ENCODE measurements around the gene NINJ2.
A peak's percentile ranks its signal among the peaks of the same experiment; 100 is the strongest.
"Not testable (repeated sequence)": the region's sequence is repeated elsewhere in the genome, so short reads cannot be mapped to it uniquely, and the experiment has no call there.

Gene NINJ2

GRCh38 chr12:642633-643474 lies 20.4 kb downstream of the NINJ2 start:
- peak in 42 of 51 donors; percentile 18 to 77 (median 48) for DNase-seq

GRCh38 chr12:641321-641720 lies 21.9 kb downstream of the NINJ2 start:
- DNase-seq, result not testable (repeated sequence)

DNA sequence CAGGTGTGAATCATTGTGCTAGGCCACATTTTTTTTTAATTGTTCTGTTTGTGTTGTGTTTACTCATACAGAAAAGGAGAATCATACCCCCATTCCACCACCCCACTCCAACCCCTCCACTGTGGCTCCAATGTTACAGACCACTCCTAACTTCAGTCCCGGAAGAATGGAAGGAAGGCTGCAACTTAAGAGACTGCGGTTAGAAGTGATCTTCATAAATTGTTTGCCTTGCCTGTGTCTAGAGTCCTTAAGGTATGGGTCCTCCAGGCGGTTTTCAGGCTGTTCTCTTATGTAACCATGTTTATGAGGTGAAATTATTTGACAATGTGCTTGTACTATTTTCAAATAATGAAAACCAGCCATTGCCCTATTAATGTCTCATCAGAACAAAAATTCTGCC lies 22.5 kb downstream of the NINJ2 start:
- DNase-seq, result no peak

DNA sequence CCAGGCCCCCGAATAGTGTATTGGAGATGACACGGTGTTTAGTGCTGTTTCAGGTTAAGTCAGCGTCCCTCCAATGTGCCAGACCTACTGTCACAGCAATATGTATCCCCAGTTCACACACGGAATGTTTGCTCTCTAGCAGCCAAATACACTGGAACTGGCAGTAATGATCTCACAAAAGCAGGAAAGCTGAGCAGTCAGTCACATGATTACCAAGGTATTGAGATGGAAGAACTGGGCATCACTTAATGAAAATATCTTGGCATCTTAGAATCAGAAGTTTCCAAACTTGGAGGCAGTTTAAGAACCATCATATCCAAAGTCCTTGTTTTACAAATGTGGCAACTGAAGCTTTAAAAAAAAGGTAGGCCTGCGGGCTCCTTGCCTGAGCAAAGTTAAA lies 23.3 kb downstream of the NINJ2 start:
- peak in 1 of 51 donors; percentile 70 for DNase-seq

DNA sequence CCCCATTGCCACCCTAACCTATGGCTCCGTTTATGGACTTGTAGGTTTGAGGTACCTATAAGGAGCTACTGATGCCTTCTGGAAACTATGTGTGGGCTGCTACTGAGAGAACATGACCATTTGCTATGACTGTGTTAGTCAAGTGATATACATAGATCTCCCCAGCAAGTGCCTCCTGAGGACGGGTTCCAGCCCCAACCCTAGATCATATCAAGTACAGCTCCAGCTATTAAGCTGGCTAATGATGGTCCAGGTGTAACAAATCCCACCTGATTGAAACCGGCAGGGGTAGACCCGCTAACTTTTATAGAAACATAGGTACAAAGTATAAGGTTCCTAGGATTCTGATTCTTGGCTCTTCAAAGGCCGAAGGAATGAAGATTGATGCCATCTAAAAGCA lies 23.7 kb downstream of the NINJ2 start:
- no peak for DNase-seq

DNA sequence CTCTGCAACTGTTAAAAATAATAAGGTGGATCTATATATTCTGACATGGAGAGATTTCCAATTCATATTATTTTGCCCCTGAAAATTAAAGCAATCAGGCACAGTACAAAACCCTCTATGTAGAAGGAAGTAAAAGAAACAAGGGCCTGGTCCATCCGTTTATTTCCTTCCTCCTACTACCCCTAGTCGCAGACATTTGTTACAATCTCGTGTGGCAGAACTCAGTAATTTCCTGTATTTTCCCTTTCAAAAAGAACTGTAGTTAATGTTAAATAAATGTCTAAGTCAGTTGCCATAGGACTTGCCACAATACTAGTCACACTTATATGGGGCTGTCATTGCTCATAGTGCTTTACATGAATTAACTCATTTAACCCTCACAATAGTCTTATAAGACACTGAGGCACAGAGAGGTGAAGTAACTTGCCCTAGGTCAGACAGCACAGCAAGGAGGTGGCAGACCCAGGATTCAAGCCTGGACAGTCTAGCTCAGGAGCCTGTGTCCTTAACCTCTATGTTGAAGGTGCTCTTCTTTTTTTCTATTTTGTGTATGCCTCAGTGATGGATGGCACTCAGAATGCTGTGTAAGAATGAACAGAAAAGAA lies 24.2 kb downstream of the NINJ2 start:
- no peak for DNase-seq

DNA sequence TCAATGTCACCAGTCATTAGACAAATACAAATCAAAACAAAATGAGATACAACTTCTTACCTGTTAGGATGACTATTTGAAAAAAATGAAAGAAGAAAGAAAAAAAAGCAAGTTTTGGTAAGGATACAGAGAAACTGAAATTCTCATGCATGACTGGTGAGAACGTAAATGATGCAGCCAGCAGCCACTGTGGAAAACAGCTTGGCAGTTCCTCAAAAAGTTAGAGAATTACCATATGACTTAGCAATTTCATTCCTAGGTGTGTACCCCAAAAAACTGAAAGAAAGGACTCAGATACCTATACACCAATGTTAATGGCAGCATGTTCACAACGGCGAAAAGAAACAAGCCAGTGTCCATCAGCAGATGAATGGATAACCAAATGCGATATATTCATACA lies 26.6 kb downstream of the NINJ2 start:
- no peak for DNase-seq

- no peak for DNase-seq
These were observed 29.5 kb downstream of the NINJ2 start for GRCh38 chr12:633731-634130.

DNA sequence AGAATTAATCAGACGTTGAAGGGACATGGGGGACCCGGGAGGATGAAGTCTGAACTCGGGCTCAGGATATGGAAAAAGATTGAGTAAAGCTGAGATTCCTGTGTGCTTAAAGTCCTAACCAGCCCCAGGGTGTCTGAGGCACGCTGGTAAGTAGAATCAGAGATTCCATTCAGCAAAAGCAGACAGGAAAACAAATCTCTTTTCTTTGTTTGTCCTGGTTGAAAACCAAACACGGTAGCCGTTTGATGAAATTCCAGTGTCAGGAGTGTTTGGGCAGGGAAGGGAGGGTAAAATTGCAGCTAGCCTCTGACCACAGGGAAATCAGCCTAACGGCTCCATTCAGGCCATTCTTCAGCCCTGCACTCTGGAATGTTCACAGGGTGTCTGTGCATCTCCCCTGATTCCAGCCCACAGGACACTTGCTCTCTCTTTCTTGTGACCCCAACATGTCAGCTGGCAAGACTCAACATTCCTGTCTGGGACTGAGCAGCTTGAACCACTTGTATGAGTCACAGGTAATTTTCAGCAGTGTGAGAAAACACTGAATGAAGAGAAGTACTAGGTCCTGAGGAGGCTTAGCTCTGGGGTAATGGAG lies 31.0 kb downstream of the NINJ2 start:
- DNase-seq, result no peak

GRCh38 chr12:630656-631632 lies 32.3 kb downstream of the NINJ2 start:
- peak in 7 of 51 donors; percentile 12 to 42 (median 24) for DNase-seq

DNA sequence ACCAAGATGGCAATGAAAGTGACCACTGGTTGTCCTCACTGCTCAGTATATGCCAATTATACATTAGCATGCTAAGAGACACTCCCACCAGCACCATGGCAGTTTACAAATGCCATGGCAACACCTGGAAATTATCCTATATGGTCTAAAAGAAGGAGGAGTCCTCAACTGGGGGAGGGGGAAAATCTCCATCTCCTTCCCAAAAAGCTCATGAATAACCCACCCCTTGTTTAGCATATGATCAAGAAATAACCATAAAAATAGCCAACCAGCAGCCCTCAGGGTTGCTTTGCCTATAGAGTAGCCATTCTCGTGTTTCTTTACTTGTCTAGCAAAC lies 34.5 kb downstream of the NINJ2 start:
- not testable (repeated sequence) for DNase-seq

DNA sequence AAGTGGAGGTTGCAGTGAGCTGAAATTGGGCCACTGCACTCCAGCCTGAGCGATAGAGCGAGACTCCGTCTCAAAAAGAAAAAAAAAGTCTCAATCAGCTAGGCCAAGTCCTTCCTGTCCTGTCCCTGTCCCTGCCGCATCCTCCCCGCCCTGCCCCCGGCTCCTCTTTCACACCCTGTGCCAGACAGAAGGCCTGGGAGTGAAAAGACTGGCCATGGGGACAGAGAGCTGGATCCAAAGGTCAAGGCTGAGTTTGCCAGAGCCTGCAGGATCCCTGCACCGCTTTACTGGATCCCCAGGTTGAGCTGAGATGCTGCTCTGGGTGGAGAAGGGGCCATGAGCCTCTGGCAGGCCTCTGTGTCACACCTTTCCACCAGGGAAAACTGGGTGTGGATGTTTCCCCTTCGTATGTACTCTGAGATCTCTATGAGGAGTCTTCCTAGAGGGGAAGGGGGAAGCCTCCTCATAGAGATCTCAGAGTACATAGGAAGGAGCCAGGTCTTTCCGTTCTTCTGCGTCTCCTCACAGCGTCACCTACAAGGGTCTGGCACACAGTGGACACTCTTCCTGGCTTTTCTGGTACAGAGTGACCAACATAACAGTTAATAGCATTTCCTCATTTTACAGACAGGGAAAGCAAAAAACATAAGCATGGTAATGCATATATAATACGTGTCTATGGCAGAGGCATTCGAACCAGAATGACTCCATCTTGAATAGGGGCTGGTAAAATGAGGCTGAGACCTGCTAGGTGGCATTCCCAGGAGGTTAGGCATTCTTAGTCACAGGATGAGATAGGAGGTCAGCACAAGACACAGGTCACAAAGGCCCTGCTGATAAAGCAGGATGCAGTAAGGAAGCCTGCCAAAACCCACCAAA lies 35.1 kb downstream of the NINJ2 start:
- no peak for DNase-seq

GRCh38 chr12:627285-627684 lies 36.0 kb downstream of the NINJ2 start:
- no peak for DNase-seq

GRCh38 chr12:625998-626397 lies 37.2 kb downstream of the NINJ2 start:
- DNase-seq, result no peak

GRCh38 chr12:623865-624372 lies 39.3 kb downstream of the NINJ2 start:
- no peak for DNase-seq

DNA sequence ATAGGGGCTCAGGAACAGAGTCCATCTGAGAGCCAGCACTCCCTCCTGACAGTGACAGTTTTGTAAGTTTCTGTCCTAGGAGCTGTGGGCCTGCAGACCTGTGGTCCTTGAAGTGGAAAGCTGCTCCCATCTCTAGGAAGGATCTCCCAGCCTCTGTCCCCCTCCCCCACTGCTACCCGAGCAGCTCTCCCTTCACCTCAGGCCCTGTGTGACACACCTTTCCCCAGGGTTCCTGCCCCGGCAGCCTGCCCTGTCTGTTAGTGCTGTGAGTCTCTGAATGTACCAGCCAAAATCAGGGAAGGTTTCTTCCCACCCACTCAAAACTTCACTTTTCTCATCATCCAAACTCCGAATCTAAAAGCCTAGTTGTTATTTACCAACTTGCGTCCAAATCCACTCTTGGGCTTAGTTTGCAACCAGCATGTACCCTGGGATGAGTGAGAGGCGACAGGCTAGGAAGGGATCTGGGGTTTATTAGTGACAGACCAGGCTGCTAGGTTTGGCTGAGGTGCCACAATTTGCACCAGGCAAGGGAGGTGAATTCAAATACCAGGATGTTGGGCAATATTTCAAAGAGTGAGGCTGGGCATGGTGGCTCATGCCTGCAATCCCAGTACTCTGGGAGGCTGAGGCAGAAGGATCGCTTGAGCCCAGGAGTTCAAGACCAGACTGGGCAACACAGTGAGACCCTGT lies 39.9 kb downstream of the NINJ2 start:
- no peak for DNase-seq

DNA sequence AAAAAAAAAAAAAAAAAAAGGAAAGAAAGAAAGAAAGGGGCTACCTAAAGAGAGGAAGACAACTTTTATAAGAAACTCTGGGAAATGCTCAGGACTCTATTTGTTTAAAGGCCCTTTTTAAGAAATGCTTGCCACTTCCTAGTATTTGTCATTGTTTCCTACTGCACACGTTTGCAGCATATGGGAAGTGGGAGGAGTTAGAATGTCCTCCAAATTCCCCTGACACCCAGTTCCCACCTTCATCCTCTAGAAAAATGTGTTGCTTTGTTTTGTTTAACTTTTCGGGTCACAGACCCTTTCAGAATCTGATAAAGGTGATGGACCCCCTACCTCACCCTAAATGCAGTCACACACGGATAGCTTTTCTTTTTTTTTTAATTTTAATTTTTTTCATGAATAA lies 40.8 kb downstream of the NINJ2 start:
- no peak for DNase-seq

- no peak for DNase-seq
These were observed 43.9 kb downstream of the NINJ2 start for GRCh38 chr12:619346-619745.

DNA sequence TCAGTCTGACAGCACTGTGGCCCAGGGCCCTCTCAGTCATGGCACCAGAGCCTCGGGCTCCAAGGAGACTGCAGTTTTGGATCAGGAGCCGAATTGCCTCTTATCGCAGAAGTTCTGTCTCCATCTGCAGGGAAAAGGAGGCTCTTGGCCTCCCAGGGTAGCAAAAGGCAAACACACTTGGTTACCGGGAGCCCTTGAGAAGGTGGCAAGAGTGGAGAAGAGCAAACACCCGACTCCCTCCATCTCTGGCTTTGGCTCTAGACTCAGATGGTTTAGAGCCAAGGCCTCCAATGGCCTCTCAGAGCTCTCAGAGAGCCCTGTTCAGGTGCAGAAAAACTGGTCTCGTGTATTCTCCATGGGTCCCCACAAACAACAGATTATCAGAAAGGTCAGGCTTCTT lies 44.6 kb downstream of the NINJ2 start:
- no peak for DNase-seq

All from hypothalamus (tissue), 51 donors.